GM23338 (cell line): ENCODE data around the gene MRAP. TPM values are rescaled to one million over a fixed set of nuclear protein-coding genes. Genes with fewer than 3 reads are reported as not detected.

Experiments used
- EZH2 ChIP-seq: fragments of 200-600 bp; sonication (generic); IDR thresholded peaks from one replicate; pipeline ENCODE4 v1.8.0; 2017; ENCODE audit warnings: antibody characterized with exemption, mild to moderate bottlenecking, low read depth; ENCODE audit not compliant: unreplicated experiment
- EZH2phosphoT487 ChIP-seq: fragments of 200-600 bp; sonication (generic); IDR thresholded peaks from one replicate; pipeline ENCODE4 v1.8.1; 2018; ENCODE audit warnings: antibody characterized with exemption; ENCODE audit not compliant: unreplicated experiment
- POLR2AphosphoS5 ChIP-seq: IDR thresholded peaks from 2 replicates; pipeline ENCODE4 v1.6.1; 2016; ENCODE audit warnings: antibody characterized with exemption, low read depth
- REST ChIP-seq: IDR thresholded peaks from one replicate; pipeline ENCODE4 v1.6.1; 2018; ENCODE audit warnings: antibody characterized with exemption; ENCODE audit not compliant: unreplicated experiment
- ZNF114 ChIP-seq: fragments of 250-450 bp; sonication (Bioruptor Pico); IDR thresholded peaks from 2 replicates; pipeline ENCODE4 v1.5.0; 2020; ENCODE audit warnings: mild to moderate bottlenecking, moderate library complexity
- ZNF331 ChIP-seq: fragments of 250-450 bp; sonication (Bioruptor Pico); IDR thresholded peaks from 2 replicates; pipeline ENCODE4 v1.5.0; 2020; ENCODE audit warnings: low read depth, mild to moderate bottlenecking, moderate library complexity
- ZNF462 ChIP-seq: fragments of 250-450 bp; sonication (Bioruptor Pico); IDR thresholded peaks from 2 replicates; pipeline ENCODE4 v1.5.0; 2020; ENCODE audit warnings: mild to moderate bottlenecking, moderate library complexity
- polyA plus RNA-seq: library from polyadenylated mRNA; unstranded; fragments of >200 nt; fragmentation: Nextera tagmentation; extraction: Ambion mirVana; gene quantifications from 2 replicates; pipeline ENCODE4 v1.2.1, GENCODE V29; 2016
- total RNA-seq: library from RNA; depleted of rRNA; stranded (reverse); fragments of >200 nt; shearing (Covaris generic); gene quantifications from 2 replicates; pipeline ENCODE4 v1.2.3, GENCODE V29; 2014

Gene MRAP
- total and polyA plus RNA-seq, 2 experiments from 2014 or later = 0.78 TPM; not detected in 1

GRCh38 chr21:32320059-32320458 lies 21.4 kb downstream of the MRAP start (continued):
- TF ChIP-seq REST (no peak), ZNF462 (CRISPR knock-in tag) (no peak), EZH2phosphoT487 (no peak), ZNF331 (no peak), EZH2 (no peak), ZNF114 (no peak), POLR2AphosphoS5 (no peak)
